Hematopoietic multipotent progenitor cell treated with erythropoietin and hydrocortisone succinate and interleukin-3 and kit ligand, for 6 days (in vitro differentiated cells): Measurements from ENCODE around the gene COL9A1.

Experiments
- DNase-seq: peaks from one replicate; pipeline ENCODE4 v3.0.0-alpha.2; 2015

The COL9A1 gene

DNA sequence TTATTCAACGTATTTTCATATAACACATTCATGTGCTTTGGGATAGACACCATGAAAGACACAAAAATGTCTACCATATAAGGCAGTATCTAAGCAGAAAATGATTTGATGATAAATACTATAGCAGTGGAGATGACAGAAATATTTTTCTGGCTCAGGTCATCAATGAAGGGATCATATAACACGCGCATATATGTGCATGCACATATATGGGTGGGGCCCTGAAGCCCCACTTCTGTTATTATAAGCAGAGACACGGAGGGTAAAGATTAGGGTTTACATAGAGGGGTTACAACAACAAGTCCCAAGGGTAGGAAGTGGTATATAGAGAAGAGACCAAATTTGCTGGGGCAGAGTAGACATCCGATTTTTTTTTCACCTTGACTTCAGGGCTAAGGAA is 16.0 kb downstream of the COL9A1 start:
- no peak for DNase-seq

DNA sequence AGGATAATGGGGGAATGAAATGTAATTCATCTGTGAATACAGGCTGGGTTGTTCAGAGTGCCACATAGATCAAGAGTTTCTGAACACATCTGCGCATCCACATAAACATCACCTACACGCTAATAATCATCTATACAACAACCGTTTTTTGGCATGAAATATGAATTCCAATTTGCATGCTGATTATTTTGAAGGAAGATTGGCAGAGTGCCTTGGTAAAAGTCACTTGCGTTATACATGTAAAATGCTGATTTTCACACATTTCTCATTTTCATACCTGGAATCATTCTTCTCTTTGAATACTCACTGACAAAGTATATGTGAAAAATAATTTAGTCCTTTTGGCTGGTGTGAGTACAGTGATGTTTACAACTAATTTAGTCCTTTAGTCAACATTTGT is 17.7 kb downstream of the COL9A1 start:
- no peak for DNase-seq

DNA sequence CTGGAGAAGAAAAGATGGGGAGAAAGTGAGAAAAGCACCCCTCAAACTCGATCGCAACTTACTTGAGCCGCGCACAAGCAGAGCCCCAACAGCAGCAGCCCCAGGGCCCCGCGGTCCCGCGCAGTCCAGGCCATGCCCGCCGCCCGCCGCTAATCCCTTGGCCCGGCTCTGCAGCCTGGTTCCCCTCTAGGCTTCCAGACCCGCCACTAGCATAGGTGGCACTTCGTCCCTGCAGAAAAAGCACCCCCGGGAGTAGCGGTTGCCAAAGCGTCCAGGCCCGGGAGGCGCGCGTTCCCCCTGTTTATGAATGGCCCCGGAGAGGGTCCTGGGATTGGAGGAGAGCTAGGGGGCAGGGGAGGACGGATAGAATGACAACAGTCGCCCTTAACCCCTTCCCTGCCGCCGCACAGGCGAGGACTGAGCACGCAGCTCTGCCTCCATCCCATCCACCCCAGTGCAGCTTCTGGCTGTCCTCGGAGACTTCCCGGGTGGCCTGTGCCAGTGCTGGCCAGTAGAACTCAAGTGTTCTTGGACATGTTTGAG is 19.9 kb downstream of the COL9A1 start:
- no peak for DNase-seq

DNA sequence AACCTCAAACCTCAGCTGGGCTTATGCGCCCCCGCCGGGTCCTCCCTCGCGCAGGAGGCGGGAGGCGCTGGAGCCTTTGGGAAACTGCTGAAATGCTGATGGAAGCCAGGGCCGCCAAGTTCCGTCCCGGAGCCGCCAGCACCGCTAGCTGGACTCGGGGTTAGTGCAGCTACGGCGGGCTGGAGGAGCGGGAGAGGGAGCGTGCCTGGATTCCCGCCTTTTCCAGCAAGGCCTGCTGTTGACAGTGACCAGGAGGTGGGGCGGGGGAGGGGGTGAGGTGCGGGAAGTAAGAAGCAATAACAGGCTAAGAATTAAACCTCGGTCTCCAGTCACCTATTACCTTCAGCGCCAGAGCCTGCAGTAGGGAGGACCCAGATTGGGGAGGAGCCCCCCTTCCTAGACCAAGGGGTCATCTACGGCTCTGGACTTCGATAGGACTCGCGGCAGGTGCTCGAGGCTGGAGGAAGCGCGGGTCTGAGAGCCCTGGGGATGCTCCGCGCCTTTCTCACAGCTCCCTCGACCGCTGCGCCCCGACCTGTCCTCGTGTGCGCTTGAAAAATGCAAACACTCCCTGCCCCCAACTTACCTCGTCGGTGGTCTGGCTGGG is 20.5 kb downstream of the COL9A1 start:
- no peak for DNase-seq

DNA sequence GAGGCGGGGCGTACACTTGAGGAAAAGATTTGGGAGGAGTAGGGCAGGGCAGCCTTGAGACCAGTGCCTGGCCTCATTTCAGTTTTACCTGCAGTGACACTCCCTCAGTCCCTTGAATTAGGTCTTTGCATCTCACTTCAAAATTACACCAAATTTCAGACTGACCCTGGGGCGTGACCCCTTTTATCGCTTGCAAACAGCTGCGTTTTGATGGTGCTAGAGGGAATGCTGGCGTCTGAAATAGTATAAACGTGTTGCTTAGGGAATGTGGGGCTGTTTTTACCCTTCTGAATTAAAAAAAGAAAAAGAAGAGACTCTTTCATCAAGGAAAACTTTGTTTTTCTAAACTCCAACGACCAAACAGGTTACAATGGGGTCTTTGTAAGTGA is 21.0 kb downstream of the COL9A1 start:
- DNase-seq = no peak

DNA sequence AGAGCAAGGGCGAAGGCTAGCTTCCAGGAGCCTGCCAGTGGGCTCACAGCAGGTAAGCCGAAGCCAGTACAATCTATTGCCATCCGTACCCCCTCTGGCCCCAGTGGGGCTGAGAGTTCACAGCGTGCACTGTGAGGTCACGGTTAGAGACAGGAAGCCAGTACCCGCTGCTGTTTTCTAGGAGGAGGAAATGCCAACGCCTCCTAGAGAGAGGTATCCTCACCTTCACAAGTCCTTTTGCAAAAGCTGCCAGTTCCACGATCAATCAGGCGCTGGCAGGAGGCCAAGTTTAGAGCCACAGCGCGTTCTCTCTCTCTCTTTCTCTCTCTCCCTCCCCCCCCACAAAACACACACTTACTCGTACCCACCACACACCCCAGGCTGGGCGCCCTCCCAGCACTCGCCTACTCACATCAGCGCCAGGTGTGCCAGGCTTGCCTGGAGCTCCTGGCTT is 22.5 kb downstream of the COL9A1 start:
- no peak for DNase-seq

DNA sequence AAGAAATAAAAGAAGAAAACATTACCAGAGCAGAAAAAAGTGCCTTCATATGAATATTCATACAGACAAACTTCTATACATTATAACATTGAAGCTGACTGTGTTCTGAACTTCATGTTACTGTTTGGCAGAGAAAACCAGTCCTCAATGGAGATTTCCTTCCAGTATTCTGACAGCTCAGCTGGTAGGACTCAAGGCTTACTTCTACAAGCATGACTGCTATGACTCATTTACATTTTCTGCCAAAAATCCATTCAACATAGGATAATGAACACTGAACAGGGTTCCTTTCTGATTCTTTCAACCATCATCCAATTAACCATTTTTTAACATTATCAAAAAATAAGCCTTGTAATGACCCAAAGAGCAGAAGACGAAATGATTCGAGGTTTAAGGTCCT is 25.4 kb downstream of the COL9A1 start:
- DNase-seq = no peak

DNA sequence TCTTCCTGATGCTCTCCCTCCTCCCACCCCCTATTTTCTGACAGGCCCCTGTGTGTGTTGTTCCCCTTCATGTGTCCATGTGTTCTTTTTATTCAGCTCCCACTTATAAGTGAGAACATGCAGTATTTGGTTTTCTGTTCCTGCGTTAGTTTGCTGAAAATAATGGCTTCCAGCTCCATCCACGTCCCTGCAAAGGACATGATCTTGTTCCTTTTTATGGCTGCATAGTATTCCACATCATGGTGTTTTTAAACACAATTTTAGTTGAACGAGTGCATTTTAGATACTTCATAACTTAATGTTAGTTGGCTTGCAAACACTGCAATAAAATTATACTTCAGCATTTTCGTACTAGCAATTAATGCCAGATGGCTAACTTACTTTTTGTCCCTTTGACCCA is 28.5 kb downstream of the COL9A1 start:
- DNase-seq = no peak

DNA sequence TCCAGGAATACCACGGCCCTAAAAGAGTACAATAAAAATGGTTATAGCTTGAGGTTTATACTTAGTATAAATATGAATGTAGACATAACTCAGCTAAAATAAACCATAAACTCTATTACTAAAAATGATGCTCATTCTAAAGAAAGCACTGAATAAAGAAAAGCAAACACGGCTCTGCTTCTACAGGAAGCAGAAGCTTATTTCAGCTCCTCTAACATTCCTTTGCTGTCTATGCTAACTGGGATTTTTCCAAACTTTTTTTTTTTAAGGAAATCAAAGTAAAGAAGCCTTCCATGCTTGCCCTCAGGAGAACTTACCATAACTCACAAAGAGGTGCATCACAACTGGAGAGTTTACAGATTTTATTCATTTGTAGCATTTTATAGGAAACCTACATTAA is 30.8 kb downstream of the COL9A1 start:
- DNase-seq = no peak

DNA sequence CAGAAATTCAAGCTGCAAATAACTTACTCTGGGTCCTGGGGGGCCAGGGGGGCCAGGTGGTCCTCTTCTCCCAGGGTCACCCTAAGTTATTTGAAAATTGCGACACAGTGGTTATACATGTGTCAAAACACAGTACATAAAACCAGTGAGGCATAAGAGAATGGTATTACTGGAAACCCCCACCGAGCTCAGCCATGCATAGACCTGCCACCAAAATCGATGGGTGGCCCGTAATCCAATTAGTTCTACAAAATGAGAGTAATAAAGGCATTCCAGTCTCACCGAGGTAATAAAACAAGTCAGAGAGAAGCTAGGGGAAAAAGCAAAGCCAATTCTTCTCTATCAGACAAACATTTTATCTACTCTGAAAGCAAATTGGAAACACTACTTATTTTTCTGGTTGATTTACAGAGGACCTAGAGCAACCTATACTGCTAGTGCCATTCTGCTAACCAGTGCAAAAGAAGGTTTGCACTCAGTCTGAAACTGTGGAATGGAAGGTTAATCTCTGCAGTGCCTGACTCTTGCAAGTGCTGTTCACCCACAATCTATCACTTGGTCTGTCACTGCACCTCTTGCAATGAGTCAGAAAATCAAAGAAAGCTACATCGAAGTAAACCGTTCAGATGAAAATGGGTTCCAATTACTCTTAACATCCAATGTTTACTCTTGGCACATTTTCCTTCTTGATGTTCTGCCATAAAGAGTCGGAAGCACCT is 32.4 kb downstream of the COL9A1 start:
- no peak for DNase-seq

DNA sequence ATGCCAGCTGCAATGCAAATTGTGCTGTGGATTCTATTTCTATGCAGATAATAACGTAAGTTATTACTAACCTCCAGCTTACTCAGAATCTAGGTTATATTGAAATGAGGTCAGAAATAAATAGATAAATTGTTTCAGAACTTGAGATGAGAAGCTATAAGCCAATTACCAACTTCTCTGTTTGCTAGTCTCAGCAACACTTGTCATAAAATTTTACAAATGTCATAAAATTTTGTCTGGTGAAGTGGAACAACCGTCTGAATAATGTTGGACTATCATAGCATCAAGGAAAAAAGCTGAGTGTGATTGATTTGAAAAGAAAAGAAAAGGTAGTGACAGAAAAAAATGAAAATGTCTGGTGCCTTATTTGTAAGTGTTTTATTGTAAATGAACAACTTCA is 36.7 kb downstream of the COL9A1 start:
- no peak for DNase-seq

DNA sequence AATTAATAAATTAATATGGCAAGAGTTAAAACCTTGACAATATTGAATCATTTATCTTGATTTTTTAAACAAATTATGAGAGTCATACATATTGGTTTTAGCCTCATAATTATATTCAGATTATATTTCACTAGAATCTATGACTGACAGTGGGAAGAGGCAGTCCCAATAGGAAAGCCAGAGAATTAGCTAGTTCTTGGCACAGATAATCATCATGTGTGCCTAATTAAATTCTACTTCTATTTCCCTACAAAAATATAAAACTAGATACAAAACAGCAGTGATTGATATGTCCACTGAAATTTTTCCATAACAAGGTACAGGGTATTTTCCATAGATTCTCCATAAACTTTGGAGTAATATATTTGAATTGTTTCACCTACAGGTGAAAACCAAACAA is 38.6 kb downstream of the COL9A1 start:
- DNase-seq = no peak

DNA sequence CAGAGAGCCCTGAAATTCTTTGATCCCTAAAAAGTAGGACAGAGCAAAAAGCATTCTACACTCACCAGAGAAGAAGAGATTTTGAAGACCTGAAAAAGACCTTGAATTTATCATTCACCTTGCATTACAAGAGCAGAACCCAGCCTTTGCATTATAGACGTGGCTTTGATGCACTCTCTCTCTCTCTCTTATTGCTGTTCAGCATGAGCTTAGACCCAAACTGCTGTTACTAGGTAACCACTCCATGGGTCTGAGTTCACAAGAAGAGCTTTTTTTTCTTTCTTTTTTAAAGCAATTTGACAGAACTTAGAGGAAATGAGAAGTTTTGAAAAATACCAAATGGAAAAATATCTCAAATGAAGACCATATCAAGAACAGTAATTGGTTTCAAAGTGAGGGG is 44.4 kb downstream of the COL9A1 start:
- no peak for DNase-seq

DNA sequence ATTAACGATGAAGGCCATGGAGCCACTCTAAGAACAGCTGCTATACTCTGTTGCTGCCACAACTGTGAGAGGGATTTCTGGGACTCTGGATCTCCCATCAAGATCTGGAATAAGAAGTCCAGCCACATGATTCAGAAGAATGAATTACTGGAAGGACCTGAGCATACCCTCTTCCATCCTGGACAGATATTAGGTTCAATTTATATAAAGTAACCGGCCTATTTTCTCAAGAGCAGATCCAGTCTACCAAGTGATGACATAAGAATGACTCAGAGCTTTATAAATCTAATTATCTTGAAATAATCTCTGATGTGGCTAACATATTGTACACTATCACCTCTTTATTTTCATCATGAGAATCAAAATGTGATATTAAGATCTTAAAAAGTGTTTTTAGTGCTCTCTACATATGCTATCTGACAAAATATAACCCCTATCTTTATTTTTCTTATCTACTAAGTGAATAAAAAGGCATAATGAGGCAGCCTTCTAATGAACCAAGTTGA is 45.1 kb downstream of the COL9A1 start:
- no peak for DNase-seq

DNA sequence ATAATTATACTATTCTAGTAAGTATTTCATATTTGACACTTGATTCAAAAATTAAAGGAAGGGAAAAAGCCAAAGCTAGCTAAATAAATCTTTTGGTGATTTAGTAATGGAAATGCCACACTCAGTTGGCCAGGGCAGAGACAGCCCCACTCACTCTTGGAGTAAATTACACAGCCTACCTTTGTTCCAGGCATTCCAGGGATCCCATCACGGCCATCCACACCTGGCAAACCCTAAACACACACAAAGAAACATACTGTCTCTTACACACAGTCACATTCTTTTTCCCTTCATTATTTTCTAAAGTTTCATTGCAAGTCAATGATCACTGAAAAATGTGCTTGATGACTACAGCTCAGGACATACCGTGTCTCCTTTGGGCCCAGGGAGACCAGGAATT is 48.1 kb downstream of the COL9A1 start:
- no peak for DNase-seq

DNA sequence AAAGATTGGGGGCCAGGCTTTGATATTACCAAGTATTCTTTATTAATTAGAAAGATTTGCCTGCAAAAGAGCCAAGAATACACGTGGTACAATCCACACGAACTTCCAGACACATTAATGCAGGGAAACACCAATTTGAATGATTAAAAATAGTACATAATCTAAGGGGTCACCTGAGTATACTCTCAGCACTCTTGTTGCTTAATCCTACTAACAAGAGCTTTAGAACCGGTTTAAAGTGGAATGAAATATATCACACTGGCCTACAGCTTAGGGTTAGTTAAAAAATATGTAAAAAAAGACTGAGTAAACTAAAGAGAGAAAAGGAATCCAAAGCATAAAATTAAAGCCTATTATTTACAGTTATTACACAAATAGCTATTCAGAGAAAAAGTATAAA is 49.0 kb downstream of the COL9A1 start:
- no peak for DNase-seq

DNA sequence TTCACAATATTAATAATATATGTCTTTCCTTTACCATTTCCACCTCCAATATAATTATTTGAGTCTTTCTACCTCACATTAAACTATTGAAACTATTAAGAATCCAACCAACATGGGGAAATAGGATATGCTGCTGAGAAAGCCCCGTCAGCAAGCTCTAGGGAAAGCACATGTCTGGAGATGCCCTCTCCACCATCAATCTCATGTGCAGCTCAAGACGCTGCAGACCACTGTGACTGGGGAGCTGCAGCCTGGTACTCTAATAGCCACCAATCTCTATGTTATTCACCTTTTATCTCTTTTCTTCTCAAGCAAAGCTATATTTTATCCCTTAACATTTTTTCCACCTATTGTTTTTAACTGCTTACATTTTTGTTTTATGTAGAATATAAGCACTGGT is 50.3 kb downstream of the COL9A1 start:
- no peak for DNase-seq

DNA sequence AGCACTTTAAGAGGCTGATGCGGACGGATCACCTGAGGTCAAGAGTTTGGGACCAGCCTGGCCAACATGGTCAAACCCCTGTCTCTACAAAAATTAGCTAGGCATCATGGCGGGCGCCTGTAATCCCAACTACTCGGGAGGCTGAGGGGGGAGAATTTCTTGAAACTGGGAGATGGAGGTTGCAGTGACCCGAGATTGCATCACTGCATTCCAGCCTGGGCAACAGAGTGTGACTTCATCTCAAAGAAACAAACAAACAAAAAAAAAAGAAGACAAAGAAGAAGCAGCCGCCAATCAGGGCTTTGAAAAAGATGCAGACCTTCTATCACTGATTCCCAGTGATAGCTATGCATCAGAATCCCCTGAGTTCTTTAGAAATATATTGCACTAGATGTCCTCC is 56.8 kb downstream of the COL9A1 start:
- DNase-seq = no peak

DNA sequence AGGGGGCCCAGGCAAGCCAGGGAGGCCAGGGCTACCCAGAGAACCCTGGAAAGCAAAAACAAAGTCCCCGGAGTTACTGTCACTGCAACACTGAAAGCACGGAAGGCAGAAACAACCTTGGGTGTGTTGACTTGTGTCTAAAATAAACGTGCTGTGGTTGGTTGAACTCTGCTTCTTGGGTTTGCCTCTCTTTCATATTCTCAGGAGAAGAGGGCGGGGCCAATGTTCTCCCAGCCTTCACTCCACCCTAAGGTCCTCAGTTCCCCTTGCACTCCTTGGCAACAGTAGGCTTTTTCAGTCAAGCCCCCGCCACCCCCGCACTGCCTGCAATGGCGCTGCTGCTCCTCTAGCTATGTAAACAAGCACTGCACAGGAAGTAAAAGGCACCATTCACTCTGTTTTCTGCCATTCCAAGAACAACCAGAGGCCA is 60.9 kb downstream of the COL9A1 start:
- no peak for DNase-seq

DNA sequence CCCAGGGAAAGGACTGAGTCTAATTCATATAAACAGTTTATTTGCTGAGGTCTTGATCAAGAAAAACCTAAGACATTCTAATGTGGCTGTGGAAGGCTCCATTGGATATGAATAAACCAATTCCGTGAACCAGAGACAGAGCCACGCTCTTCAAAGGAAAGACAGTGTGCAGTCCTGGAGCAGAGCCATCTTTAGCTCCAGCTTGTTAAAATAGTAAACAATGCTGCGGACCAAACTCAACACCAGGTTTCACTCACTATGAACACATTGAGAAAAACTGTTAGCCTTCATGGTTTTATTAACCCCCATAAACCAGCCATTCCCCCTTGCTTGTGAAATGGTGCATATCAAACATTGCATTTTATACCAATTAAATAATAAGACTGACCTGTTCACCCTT is 61.9 kb downstream of the COL9A1 start:
- DNase-seq = no peak

DNA sequence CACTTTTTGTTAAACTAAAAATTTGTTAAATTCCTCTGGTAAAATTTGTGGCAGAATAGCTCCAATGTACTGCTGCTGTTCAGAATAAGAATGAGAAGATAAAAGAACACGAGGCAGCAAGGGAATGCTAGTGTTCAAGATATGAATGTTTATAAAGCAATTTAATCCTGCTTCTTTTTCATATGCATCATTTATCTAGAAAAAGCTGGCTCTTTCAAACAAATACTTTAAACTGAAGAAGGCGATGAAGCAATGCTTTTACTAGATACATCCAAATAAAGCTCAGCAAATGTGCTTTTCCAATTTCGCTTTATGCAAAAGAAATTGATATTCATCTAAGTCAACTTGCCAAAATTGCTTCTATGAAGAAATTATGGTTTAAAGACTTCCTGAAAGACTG is 66.5 kb downstream of the COL9A1 start:
- no peak for DNase-seq

DNA sequence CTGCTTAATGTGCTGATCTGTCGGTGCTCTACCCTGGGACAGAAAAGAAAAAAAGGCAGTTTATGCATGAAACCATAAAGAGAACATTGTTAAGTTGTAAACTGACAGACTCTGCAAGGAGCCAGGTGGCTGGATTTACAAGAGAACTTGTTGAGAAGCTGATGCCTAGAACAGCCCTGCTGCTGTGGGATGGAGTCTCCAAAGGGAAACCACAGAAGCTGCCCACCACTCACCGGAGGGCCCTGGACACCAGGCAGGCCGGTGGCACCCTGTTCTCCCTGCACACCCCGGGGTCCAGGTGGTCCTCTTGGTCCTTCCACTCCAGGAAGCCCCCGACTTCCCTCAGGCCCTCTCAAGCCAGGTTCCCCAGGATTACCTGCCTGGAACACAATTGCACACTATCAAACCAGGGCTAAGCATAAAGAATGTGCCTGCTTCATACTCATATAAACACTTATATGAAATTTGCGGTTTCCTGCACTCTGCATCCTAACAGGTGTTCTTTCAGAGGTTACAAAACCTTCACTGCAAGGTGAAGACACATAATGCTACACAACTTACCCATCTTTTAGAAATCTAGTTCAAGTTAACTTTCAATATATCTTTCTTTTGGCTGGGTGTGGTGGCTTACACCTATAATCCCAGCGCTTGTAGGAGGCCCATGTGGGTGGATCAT is 68.2 kb downstream of the COL9A1 start:
- DNase-seq = no peak

DNA sequence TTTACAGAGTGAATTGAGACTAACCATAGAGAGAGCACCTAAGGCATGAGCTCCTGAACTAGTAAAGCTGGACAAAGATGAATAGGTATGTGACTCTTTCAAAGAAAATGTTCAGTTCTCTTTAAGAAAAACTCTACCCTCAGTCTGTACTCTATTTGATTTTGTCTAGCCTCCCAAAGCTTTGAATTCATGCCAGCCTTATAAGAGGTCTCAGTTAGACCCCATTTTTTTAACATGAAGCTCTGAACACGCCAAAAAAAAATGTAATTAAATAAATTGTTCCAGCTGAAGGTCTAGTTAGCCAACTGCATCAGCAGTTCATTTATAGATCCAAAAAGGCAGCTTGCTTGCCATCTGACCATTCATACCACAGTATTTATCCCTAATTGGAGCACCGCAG is 71.6 kb downstream of the COL9A1 start:
- DNase-seq = no peak

DNA sequence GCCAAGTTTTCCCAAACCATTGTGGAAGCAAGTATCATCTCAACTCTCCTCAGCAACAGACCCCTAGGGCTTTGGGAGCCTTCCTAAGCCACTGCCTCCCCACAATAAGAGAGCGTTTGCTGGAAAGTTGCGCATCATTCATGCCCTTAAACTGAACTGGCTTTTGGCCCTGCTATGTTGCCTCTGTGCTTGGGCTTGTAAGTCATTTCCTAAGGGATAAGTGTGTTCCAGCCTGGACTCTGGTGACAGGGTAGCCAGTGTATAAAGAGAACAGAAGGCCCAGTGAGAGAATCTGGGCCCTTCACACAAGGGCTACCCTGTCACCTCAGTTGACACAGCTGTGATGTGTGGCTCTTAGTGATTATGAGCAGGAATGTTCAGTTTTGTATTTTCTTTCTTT is 77.8 kb downstream of the COL9A1 start:
- DNase-seq = no peak
